Activated naive CD8-positive, alpha-beta T cell treated with anti-CD3 and anti-CD28 coated beads, Interleukin-2, amount 50 U/mL, for 24 hours (primary cell): Measurements from ENCODE around the gene CUTC.
"Not testable (repeated sequence)": the region's sequence is repeated elsewhere in the genome, so short reads cannot be mapped to it uniquely, and the experiment has no call there.

ENCODE experiments used
- ATAC-seq: fragments of 150-1000 bp; cut with Tn5 transposase; one replicate; pipeline ENCODE4 v1.10.0; 2021
- DNase-seq: peaks from one replicate; pipeline ENCODE4 v3.0.0; 2021
- H3K27ac Mint-ChIP-seq: one replicate; pipeline ENCODE4 v1.8.0; 2021; ENCODE audit warnings: mild to moderate bottlenecking, mixed read lengths
- H3K27me3 Mint-ChIP-seq: one replicate; pipeline ENCODE4 v1.8.0; 2021; ENCODE audit warnings: mixed read lengths
- H3K36me3 Mint-ChIP-seq: one replicate; pipeline ENCODE4 v1.8.0; 2021; ENCODE audit warnings: low read depth, mixed read lengths
- H3K4me1 Mint-ChIP-seq: one replicate; pipeline ENCODE4 v1.8.0; 2021; ENCODE audit warnings: mixed read lengths
- H3K4me3 Mint-ChIP-seq: one replicate; pipeline ENCODE4 v1.8.0; 2021; ENCODE audit warnings: mild to moderate bottlenecking, moderate library complexity, mixed read lengths
- H3K9me3 Mint-ChIP-seq: one replicate; pipeline ENCODE4 v1.8.0; 2021; ENCODE audit warnings: mixed read lengths

The CUTC gene

GRCh38 chr10:99730026-99730425 lies 2.0 kb upstream of the CUTC start:
- Mint-ChIP-seq H3K4me3 (no peak overlapping the region), H3K36me3 (peaks cover 38% of the 10 kb centered on the region), H3K27ac (no peak overlapping the region), H3K27me3 (no peaks in the 10 kb centered on the region), H3K4me1 (peaks cover 29% of the 10 kb centered on the region), H3K9me3 (no peaks in the 10 kb centered on the region)
- no peak for ATAC-seq
- DNase-seq: no peak

- peak overlapping the region; percentile 99 for H3K4me3 Mint-ChIP-seq
- H3K27ac Mint-ChIP-seq: peak overlapping the region; percentile 97
- peak; percentile 50 for ATAC-seq
- H3K36me3 Mint-ChIP-seq: peaks cover 41% of the 10 kb centered on the region
- no peaks in the 10 kb centered on the region for H3K27me3 Mint-ChIP-seq
- H3K9me3 Mint-ChIP-seq: no peaks in the 10 kb centered on the region
- DNase-seq: no peak
- peaks cover 38% of the 10 kb centered on the region for H3K4me1 Mint-ChIP-seq
Observed at GRCh38 chr10:99731306-99732032, 565 bp upstream of the CUTC start.

GRCh38 chr10:99733366-99733765 lies 1.3 kb downstream of the CUTC start:
- no peaks in the 10 kb centered on the region for H3K9me3 Mint-ChIP-seq
- H3K4me3 Mint-ChIP-seq: peak overlapping the region; percentile 99
- DNase-seq (no peak), ATAC-seq (no peak)
- peak overlapping the region; percentile 67 for H3K27ac Mint-ChIP-seq
- H3K27me3 Mint-ChIP-seq: no peaks in the 10 kb centered on the region
- peaks cover 42% of the 10 kb centered on the region for H3K36me3 Mint-ChIP-seq
- peaks cover 40% of the 10 kb centered on the region for H3K4me1 Mint-ChIP-seq

- Mint-ChIP-seq H3K4me1 (peaks cover 41% of the 10 kb centered on the region), H3K36me3 (peaks cover 44% of the 10 kb centered on the region)
- H3K4me3 Mint-ChIP-seq, ATAC-seq, H3K9me3 Mint-ChIP-seq, H3K27ac Mint-ChIP-seq, DNase-seq, H3K27me3 Mint-ChIP-seq: not testable (repeated sequence)
Observed at GRCh38 chr10:99734111-99734510, 2.1 kb downstream of the CUTC start.

GRCh38 chr10:99740260-99740659 lies 8.2 kb downstream of the CUTC start:
- H3K4me3 Mint-ChIP-seq: no peak overlapping the region
- ATAC-seq (no peak), DNase-seq (no peak)
- H3K9me3 Mint-ChIP-seq: peaks cover 16% of the 10 kb centered on the region
- H3K27me3 Mint-ChIP-seq: no peaks in the 10 kb centered on the region
- H3K4me1 Mint-ChIP-seq: peaks cover 33% of the 10 kb centered on the region
- peaks cover 91% of the 10 kb centered on the region for H3K36me3 Mint-ChIP-seq
- no peak overlapping the region for H3K27ac Mint-ChIP-seq

GRCh38 chr10:99740933-99741559 lies 9.0 kb downstream of the CUTC start:
- Mint-ChIP-seq H3K9me3 (peaks cover 16% of the 10 kb centered on the region), H3K4me3 (no peak overlapping the region), H3K27ac (no peak overlapping the region), H3K36me3 (peaks cover 93% of the 10 kb centered on the region), H3K27me3 (no peaks in the 10 kb centered on the region), H3K4me1 (peaks cover 28% of the 10 kb centered on the region)
- DNase-seq (no peak), ATAC-seq (no peak)

GRCh38 chr10:99742254-99742653 lies 10.2 kb downstream of the CUTC start:
- no peaks in the 10 kb centered on the region for H3K27me3 Mint-ChIP-seq
- peaks cover 16% of the 10 kb centered on the region for H3K9me3 Mint-ChIP-seq
- ATAC-seq (no peak), DNase-seq (no peak)
- peaks cover 26% of the 10 kb centered on the region for H3K4me1 Mint-ChIP-seq
- no peak overlapping the region for H3K4me3 Mint-ChIP-seq
- H3K27ac Mint-ChIP-seq: no peak overlapping the region
- H3K36me3 Mint-ChIP-seq: peaks cover 88% of the 10 kb centered on the region

- no peak overlapping the region for H3K27ac Mint-ChIP-seq
- H3K4me3 Mint-ChIP-seq: no peak overlapping the region
- ATAC-seq: no peak
- DNase-seq: no peak
- H3K4me1 Mint-ChIP-seq: peaks cover 24% of the 10 kb centered on the region
- H3K27me3 Mint-ChIP-seq: no peaks in the 10 kb centered on the region
- peaks cover 87% of the 10 kb centered on the region for H3K36me3 Mint-ChIP-seq
- H3K9me3 Mint-ChIP-seq: peaks cover 16% of the 10 kb centered on the region
Observed at GRCh38 chr10:99742701-99743100, 10.7 kb downstream of the CUTC start.

GRCh38 chr10:99743841-99744240 lies 11.8 kb downstream of the CUTC start:
- H3K27ac Mint-ChIP-seq: peak overlapping the region; percentile 2
- H3K4me1 Mint-ChIP-seq: peaks cover 24% of the 10 kb centered on the region
- H3K9me3 Mint-ChIP-seq: peaks cover 16% of the 10 kb centered on the region
- ATAC-seq (no peak), DNase-seq (no peak)
- no peaks in the 10 kb centered on the region for H3K27me3 Mint-ChIP-seq
- H3K36me3 Mint-ChIP-seq: peaks cover 85% of the 10 kb centered on the region
- H3K4me3 Mint-ChIP-seq: no peak overlapping the region

GRCh38 chr10:99746166-99746565 lies 14.1 kb downstream of the CUTC start:
- H3K36me3 Mint-ChIP-seq: peaks cover 74% of the 10 kb centered on the region
- not testable (repeated sequence) for H3K27me3 Mint-ChIP-seq, DNase-seq, H3K9me3 Mint-ChIP-seq, ATAC-seq, H3K4me3 Mint-ChIP-seq, H3K27ac Mint-ChIP-seq
- H3K4me1 Mint-ChIP-seq: peaks cover 20% of the 10 kb centered on the region

GRCh38 chr10:99748823-99749451 lies 16.9 kb downstream of the CUTC start:
- H3K4me1 Mint-ChIP-seq: peaks cover 2% of the 10 kb centered on the region
- H3K27me3 Mint-ChIP-seq: no peaks in the 10 kb centered on the region
- H3K9me3 Mint-ChIP-seq: no peaks in the 10 kb centered on the region
- no peak overlapping the region for H3K4me3 Mint-ChIP-seq
- no peak overlapping the region for H3K27ac Mint-ChIP-seq
- no peak for DNase-seq
- ATAC-seq: no peak
- peaks cover 58% of the 10 kb centered on the region for H3K36me3 Mint-ChIP-seq

GRCh38 chr10:99750641-99751040 lies 18.6 kb downstream of the CUTC start:
- peaks cover 58% of the 10 kb centered on the region for H3K36me3 Mint-ChIP-seq
- no peaks in the 10 kb centered on the region for H3K9me3 Mint-ChIP-seq
- ATAC-seq (no peak), DNase-seq (no peak)
- H3K27me3 Mint-ChIP-seq: no peaks in the 10 kb centered on the region
- H3K4me3 Mint-ChIP-seq: no peak overlapping the region
- no peak overlapping the region for H3K27ac Mint-ChIP-seq
- H3K4me1 Mint-ChIP-seq: no peaks in the 10 kb centered on the region

GRCh38 chr10:99754670-99755069 lies 22.6 kb downstream of the CUTC start:
- H3K27ac Mint-ChIP-seq: no peak overlapping the region
- no peaks in the 10 kb centered on the region for H3K27me3 Mint-ChIP-seq
- ATAC-seq: no peak
- H3K4me1 Mint-ChIP-seq: no peaks in the 10 kb centered on the region
- no peak for DNase-seq
- no peaks in the 10 kb centered on the region for H3K9me3 Mint-ChIP-seq
- no peak overlapping the region for H3K4me3 Mint-ChIP-seq
- H3K36me3 Mint-ChIP-seq: peaks cover 66% of the 10 kb centered on the region

- Mint-ChIP-seq H3K27me3 (no peaks in the 10 kb centered on the region), H3K4me1 (no peaks in the 10 kb centered on the region), H3K4me3 (no peak overlapping the region), H3K27ac (no peak overlapping the region), H3K9me3 (peaks cover 1% of the 10 kb centered on the region), H3K36me3 (peaks cover 71% of the 10 kb centered on the region)
- ATAC-seq (no peak), DNase-seq (no peak)
Observed at GRCh38 chr10:99756159-99756558, 24.1 kb downstream of the CUTC start.
